22Rv1 (cell line): ENCODE measurements around the gene APOM.

Experiments used
- ZFX ChIP-seq: fragments of 450-650 bp; IDR thresholded peaks from 2 replicates; pipeline ENCODE4 v1.6.1; 2017; ENCODE audit warnings: antibody characterized with exemption, borderline replicate concordance
- TF ChIP-seq, protein P1 (sequence below): fragments of 450-650 bp; IDR thresholded peaks from 2 replicates; pipeline ENCODE4 v1.5.1; 2017; ENCODE audit warnings: mild to moderate bottlenecking

DNA sequence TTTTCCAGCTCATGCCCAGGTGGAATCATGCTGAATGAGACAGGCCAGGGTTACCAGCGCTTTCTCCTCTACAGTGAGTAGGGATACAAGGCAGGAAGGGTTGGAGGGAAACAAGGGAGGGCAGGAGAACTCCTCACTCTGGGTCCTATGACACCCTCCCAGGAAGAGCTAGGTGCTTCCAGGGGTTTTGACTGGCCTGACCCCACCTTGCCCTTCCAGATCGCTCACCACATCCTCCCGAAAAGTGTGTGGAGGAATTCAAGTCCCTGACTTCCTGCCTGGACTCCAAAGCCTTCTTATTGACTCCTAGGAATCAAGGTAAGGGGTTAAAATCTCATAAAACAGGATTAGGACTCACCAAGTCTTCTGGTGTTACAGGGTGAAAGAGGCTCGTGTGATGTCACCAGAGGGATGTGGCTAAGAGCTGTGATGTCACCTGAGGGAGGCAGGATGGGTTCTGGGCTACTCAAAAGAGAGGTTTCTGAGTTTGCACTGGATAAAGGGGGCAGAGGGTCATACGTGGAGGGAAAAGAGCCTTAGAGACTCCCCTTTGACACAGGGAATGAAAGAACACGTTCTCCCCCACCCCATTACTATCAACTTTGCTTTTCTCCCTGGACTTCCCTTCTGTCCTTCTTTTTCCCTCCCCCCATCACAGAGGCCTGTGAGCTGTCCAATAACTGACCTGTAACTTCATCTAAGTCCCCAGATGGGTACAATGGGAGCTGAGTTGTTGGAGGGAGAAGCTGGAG, 1.9 kb downstream of the APOM start:
- TF ChIP-seq, protein P1, sequence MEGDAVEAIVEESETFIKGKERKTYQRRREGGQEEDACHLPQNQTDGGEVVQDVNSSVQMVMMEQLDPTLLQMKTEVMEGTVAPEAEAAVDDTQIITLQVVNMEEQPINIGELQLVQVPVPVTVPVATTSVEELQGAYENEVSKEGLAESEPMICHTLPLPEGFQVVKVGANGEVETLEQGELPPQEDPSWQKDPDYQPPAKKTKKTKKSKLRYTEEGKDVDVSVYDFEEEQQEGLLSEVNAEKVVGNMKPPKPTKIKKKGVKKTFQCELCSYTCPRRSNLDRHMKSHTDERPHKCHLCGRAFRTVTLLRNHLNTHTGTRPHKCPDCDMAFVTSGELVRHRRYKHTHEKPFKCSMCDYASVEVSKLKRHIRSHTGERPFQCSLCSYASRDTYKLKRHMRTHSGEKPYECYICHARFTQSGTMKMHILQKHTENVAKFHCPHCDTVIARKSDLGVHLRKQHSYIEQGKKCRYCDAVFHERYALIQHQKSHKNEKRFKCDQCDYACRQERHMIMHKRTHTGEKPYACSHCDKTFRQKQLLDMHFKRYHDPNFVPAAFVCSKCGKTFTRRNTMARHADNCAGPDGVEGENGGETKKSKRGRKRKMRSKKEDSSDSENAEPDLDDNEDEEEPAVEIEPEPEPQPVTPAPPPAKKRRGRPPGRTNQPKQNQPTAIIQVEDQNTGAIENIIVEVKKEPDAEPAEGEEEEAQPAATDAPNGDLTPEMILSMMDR = no peak
- TF ChIP-seq ZFX = no peak
